ENCODE measurements around the gene EXD2. TPM values are rescaled to one million over a fixed set of nuclear protein-coding genes. Genes with fewer than 3 reads are reported as not detected.

The EXD2 gene
- total and polyA plus RNA-seq, 10 of the 15 experiments (the other 5 are each of a cell fraction or from before 2014, with no cell fraction given) = 1.0 to 12.4 (median 4.6) TPM

DNA sequence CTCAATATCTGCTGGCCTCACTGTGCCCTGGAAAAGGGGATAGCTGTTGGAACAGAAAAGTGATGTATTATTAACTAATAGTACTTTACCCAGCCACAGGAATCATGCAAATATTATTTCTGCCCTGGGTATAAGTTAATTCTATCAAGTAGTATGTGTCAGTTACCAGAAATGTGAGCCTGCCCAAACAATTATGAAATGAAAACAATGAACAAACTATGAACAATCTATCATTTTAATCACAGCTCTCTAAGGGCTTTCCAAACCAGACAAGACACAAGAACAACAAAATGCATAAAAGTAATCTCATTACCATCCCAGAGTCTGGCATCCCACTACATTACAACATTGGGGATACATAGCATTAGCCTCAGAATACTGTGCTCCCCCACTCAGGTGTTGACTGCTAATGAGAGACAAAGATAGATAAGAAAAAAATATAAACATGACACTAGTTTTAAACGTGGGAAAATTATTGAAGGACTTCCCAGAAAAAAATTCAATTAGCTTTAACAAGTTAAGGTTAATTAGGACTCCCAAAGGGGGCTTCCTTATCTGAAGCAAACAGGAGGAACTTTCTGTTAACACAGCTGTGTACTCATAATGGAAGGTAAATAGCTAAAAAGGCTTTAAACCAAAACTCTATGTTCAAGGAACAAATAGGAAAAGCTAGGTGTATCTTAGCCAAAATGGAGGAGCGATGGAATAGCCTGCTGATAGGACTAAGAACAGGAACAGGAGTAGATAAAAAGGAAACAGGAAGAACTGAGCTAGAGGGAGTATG is 41.6 kb upstream of the EXD2 start (continued):
- TF ChIP-seq, protein P1, sequence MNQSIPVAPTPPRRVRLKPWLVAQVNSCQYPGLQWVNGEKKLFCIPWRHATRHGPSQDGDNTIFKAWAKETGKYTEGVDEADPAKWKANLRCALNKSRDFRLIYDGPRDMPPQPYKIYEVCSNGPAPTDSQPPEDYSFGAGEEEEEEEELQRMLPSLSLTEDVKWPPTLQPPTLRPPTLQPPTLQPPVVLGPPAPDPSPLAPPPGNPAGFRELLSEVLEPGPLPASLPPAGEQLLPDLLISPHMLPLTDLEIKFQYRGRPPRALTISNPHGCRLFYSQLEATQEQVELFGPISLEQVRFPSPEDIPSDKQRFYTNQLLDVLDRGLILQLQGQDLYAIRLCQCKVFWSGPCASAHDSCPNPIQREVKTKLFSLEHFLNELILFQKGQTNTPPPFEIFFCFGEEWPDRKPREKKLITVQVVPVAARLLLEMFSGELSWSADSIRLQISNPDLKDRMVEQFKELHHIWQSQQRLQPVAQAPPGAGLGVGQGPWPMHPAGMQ (IDR thresholded peaks at IDR 0.05; ENCODE audit: borderline replicate concordance) = no peak
- no peak for TF ChIP-seq ZBED1 (IDR thresholded peaks at IDR 0.05; ENCODE audit: borderline replicate concordance)
- TF ChIP-seq, protein P2, sequence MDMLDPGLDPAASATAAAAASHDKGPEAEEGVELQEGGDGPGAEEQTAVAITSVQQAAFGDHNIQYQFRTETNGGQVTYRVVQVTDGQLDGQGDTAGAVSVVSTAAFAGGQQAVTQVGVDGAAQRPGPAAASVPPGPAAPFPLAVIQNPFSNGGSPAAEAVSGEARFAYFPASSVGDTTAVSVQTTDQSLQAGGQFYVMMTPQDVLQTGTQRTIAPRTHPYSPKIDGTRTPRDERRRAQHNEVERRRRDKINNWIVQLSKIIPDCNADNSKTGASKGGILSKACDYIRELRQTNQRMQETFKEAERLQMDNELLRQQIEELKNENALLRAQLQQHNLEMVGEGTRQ (IDR thresholded peaks at IDR 0.05; ENCODE audit: borderline replicate concordance, low read depth, low read length) = no peak
- TF ChIP-seq FOXK2 (IDR thresholded peaks at IDR 0.05) = no peak
- TF ChIP-seq MEF2A (IDR thresholded peaks at IDR 0.05; ENCODE audit: insufficient read depth, low read depth, low read length) = no peak
- TF ChIP-seq, protein P3, sequence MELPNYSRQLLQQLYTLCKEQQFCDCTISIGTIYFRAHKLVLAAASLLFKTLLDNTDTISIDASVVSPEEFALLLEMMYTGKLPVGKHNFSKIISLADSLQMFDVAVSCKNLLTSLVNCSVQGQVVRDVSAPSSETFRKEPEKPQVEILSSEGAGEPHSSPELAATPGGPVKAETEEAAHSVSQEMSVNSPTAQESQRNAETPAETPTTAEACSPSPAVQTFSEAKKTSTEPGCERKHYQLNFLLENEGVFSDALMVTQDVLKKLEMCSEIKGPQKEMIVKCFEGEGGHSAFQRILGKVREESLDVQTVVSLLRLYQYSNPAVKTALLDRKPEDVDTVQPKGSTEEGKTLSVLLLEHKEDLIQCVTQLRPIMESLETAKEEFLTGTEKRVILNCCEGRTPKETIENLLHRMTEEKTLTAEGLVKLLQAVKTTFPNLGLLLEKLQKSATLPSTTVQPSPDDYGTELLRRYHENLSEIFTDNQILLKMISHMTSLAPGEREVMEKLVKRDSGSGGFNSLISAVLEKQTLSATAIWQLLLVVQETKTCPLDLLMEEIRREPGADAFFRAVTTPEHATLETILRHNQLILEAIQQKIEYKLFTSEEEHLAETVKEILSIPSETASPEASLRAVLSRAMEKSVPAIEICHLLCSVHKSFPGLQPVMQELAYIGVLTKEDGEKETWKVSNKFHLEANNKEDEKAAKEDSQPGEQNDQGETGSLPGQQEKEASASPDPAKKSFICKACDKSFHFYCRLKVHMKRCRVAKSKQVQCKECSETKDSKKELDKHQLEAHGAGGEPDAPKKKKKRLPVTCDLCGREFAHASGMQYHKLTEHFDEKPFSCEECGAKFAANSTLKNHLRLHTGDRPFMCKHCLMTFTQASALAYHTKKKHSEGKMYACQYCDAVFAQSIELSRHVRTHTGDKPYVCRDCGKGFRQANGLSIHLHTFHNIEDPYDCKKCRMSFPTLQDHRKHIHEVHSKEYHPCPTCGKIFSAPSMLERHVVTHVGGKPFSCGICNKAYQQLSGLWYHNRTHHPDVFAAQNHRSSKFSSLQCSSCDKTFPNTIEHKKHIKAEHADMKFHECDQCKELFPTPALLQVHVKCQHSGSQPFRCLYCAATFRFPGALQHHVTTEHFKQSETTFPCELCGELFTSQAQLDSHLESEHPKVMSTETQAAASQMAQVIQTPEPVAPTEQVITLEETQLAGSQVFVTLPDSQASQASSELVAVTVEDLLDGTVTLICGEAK (IDR thresholded peaks at IDR 0.05; ENCODE audit: borderline replicate concordance) = no peak
